Occipital lobe (tissue), 2 donors: ENCODE results near the gene PKNOX2. TPM values are rescaled to one million over a fixed set of nuclear protein-coding genes. Genes with fewer than 3 reads are reported as not detected.

Experiments
- DNase-seq: peaks from one replicate; lab custom pipeline; 2025; lab: John Stamatoyannopoulos, UW
- total RNA-seq: library from RNA; depleted of rRNA; stranded (reverse); fragments of >200 nt; gene quantifications from one replicate; pipeline ENCODE4 v1.2.3, GENCODE V29; 2014

PKNOX2 gene
- total RNA-seq, 1 donor from 2014 or later, result 5.3 TPM

DNA sequence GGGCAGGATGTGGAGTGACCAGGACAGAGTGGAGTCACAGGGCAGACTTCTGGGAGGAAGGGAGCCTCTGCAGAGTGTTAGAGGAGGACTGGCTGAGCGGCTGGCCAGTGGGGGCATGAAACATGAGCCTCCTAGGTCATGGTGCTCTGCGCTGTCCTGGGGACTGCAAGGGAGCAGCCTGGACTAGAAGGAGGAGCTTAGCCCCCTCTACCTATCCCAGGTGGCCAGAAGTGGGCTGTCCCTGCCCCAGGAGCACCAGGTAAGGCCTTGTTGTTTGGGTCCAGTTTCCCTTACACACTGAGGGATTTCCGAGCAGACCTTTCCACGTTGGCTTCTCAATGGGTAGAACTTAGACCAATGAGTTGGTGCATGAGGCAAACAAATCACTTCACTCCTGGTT is 7.4 kb downstream of the PKNOX2 start:
- no peak for DNase-seq

DNA sequence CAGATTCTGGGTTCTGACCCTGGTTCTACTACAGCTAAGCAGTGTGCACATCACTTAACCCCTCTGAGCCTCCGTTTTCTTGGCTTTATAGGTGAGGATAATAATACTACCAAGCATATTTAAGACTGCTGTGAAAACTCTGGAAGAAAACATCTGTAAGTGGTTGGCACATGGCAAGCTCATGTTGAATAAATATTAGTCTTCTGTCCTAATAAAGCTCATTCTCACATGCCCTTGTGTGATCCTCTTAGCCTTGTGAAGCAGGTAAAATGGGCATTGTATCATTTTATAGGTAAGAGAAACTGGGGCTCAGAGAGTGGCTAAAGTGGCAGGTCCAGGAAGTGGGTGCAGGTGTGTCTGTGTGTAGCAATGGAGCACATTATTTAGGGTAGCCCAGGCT is 8.5 kb downstream of the PKNOX2 start:
- DNase-seq, result no peak

DNA sequence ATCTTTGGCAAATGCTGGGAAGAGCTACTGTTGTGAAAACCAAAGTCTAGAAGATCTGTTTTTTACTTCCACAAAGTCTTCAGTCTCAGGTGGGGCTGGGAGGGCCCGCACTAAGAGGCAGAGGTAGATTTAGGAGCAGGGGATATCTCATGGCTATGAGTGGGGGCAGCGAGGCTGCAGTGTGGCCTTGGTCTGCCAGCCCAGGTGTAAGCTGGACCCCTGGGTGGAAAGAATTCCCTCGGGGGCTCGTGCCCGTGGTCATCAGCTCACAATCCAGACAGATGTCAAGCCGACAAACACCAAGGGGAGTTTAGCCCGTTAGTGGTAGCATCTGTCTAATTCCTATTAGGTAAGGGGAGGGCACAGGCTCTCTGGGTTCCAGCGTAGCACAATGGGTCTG is 9.0 kb downstream of the PKNOX2 start:
- no peak for DNase-seq

DNA sequence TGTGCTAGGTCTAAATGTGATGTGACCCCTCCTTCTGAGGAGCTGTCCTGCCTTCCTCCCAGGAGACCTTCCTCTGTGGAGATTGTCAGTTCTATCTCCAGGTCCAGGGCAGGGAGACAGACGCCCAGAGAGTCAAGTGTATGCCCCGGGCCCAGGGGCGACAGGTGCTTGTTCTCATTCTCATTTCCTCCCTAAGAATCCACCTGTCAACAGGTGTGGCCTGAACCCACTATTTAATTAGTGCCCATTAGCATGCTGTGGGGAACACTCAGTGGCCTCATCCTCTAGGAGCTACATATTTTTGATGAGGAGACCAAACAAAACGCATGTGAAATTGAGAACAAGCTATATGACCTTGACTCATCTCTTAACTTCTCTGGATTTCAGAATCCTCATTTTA is 9.5 kb downstream of the PKNOX2 start:
- DNase-seq, result no peak

DNA sequence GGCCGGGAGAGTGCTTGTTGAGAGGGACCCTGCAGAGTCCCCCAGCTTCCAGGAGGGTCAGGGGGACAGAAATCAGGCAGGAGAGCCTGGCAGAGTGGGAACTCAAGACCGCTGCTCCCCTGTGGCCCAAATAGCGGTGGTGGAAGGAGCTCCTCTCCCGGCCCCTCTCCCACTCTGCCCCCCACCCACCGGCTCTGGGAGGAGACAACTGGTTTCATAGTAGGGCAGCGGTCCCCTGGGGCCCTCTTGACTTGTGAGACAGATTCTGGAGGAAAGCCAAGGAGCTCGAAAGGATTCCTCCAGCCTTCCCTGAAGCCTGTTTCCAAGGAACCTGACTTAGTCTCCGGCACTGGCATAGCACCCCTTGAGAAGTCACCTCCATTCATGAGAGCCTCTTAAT is 10.1 kb downstream of the PKNOX2 start:
- DNase-seq, result no peak

DNA sequence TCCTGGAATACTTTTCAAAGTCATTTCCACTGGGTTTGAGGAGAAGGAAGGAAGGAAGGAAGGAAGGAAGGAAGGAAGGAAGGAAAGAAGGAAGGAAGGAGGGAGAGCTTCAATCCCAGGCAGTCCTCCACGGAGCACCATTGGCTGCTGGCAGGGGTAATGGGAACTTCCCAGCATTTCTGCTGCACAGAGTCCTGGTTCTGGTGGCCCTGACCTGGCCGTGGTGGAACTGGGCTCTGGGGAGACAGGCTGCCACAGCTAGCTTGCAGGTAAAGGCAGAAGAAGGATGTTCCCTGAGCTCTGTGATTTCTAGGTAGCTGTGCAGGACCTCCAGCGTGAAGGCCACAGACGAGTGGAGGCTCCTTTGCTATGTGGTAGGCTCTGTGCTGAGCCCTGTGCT is 10.6 kb downstream of the PKNOX2 start:
- no peak for DNase-seq

DNA sequence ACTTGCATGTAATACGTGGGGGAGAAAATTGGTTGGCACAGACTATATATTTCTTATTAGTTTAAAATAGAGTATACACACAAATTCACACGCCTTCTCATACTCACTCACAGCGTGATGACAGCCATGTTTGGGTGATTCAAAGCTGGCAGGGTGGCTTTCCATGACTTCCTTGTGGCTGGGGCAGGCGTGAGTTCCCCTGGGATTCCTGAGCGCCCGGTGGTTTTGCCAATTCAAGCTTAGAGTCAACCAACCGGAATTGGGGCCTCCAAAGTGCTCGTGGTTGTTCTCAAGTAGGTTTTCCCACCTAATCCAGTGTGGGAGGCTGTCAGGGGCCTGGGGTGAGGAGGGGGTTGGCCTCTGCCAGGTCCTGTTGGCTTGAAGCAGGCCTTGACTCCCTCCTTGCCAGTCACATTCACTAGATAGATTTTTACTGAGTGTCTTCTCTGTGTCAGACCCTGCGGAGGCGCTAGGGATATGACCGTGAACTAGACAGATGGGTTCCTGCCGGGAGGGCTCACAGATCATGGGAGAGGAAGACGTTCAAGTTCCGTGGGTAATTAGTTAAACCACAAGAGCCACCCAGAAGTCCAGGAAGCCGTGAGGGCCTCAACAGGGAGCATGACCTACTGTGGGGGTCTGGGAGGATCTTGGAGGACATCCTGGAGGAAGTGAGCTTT is 11.5 kb downstream of the PKNOX2 start:
- no peak for DNase-seq

DNA sequence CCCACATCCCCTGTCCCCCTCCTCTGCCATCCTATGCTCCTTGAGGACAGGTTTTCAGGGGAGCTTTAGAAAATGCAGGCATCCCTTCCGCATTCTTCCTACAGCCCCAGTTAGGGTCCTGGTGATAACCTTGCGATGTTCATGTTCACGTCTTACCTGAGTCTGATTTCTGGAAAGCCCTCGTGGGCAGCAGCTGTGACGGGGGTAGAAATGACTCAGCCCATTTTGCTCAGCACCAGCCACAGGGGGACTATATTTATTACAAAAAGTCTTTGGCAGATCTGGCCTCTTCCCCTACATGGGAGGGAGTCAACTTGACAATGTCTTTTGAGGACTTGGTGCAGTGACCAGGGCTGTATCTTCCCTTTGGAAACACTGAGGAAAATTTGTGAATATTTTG is 12.3 kb downstream of the PKNOX2 start:
- DNase-seq, result no peak

DNA sequence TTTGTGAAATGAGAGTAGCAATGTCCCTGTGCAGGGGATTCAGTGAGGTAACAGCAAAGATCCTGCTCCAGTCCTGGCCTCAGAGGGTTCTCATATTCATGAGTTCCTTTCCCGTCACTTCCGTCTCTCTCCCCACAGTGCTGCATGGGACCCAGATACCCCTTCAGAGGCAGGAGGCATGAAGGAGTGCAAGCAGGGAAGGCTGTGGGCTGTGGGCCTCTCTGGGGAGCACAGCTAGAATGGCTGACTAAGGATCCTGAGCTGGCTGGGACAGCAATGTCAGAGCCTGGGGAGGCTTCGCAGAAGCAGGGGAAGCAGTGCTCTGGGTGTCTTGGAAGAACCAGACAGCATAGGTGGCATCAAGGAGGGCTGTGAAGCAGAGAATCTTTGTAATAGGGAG is 13.0 kb downstream of the PKNOX2 start:
- DNase-seq, result no peak

DNA sequence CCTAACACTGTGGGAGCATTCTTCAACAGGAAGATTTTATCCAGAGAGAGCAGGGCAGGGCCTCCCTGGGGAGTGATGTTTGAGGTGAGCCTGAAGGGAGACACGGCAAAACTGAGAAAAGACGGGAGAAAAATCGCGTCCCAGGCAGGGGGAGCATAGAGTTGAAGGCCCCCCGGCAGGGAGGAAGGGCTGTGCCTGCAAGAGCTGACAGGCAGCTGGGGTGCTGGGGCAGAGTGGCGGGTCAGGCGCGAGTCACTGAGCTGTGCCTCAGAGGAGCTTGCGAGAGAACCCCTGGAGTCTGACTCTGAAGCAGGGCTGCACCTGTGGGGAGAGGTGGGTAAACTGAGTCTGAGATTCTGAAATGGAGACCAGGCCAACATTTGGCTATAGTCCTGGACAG is 14.8 kb downstream of the PKNOX2 start:
- DNase-seq, result no peak

DNA sequence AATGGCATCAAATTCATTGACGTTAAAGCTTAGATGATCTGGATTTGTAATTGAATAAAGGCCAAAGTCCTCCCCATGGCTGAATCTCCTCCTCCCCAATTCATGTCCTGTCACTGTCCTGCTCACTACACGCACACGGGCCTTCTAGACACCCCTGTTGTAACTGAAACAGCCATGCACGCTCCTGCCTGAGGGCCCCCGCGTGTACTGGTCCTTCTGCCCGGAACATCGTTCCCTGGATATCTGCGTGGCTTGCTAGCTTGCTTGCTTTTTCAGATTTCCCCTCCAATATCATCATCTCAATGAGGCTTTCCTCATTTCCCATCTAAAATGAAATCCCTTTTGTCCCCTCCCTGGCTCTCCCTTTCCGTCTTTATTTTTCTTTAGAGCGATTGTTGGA is 15.3 kb downstream of the PKNOX2 start:
- no peak for DNase-seq

DNA sequence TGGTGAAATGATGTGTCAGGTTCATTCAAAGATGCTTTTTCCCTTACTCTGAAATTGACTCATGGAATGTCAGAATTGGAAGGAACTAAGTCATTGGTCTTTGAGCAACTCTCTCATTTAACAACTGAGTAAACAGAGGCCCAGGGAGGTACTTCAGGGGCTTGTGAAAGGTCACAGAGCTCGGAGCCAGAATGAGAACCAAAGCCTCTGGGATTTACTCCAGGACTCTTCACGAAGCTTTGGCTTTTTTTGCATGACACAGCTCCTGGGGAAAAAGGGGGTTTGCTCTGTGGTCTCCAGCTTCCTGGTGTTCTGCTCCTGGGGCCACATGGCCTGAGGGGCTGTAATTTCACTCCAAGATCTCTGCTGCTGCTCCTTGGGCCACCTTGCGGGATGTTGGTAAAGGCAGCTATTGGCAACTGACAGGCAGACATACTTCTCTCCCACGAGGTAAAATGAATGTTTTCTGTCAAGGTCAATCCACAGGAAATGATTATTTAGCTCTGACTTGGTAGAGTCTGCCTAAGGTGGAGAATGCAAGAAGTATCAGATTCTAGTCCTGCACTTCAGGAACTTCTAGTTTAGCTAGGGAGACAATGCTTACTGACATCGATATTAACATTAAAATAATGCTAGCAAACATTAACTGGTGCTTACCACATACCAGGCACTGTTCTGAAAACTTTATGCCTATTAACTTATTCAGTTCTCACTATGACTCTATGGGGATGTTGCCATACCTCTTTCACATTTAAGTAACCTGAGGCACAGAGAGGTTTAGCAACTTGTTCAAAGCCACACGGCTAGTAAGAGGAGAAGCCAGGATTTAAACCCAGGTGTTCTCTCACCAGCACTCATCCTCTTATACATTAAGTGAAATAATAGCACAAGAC is 16.1 kb downstream of the PKNOX2 start:
- DNase-seq, result no peak

DNA sequence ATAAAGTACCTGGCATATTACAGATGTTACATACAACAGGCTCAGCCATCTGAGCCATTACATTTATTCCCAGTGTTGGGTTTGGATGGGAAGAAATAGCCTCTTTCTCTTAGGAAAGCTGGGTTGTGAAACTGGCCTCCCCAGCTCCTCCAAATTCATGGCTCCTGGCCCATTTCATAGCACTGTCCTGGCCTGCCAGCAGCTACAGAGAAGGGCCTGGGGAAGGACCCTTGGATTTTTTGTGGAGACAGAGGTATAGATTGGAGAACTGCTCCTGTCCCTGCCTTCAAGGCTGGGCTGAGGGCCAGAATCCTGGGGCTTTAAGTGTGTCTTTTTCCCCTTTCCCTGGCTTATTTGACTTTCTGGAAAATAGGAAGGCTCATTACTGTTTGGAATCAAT is 18.0 kb downstream of the PKNOX2 start:
- DNase-seq, result no peak

DNA sequence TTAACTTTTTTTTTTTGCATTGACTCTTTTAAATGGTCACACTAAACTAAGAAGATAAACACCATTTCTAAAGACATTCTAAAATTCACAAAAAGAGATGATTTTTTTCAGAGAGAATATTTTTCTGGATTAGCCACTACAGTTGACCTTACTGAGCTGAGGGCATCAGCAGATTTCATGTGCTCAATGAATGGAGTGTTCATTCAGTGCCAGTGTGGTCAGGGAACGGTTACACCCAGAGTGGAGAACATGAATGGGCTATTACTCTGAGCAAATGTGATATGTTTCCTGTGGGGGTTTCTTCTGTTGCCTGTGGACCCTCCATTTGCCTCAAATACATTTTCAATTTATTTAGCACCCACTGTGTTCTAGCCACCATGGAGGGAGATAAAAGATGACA is 19.1 kb downstream of the PKNOX2 start:
- DNase-seq, result no peak

DNA sequence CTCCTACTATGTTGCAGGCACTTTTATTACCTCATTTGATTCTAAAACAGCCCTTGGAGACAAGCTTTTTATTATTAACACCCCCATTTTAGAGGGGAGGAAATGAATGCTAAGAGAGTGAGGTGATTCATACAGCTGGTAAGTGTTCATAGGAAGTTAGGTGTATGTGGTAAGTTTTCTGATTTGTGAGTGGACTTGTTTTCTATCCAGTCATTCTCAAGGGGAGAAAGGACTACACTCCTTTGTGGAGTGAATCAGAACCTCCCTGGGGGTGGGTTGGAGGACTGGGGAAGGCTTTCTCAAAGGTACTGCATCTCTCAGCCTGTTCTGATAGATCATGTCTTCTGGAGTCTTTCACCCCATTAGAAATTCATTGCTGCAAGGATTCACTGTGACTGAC is 23.5 kb downstream of the PKNOX2 start:
- DNase-seq, result no peak

DNA sequence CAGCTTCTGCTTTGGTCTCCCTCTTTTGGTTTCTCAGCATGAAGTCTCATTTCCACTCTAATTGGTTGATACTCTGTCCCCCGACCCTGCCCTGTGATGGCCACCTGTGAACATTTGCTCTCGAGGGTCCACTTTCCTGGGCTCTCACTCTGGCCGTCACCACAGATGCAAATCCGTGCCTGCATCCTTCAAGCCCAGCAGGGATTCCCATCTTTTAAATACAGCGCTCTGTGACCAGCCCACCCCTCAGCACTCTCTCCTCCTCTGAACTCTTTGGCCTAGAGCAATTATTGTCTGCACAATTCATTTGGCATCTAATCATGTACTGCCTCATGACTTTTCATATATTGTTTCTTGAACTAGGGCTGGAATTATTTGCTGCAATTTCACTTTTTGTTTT is 26.0 kb downstream of the PKNOX2 start:
- no peak for DNase-seq

DNA sequence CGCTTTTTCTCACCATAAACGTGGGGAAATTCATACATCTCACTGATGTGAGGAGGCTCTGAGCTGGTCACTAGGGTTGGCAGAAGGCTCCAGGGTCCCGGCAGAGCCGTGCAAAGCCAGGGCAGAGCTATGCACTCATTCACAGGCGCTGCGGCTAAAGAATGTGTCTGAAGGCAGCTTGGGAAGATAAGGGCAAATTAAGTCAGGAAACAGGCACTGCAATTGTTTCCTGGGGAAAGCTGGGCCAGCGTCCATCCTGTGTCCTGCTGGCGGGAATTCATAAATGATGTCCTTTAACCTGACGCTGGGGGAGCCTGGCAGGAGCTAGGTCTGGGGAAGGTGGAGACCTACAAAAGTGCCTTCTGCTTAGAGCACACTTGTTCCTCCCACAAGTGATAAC is 27.6 kb downstream of the PKNOX2 start:
- no peak for DNase-seq

DNA sequence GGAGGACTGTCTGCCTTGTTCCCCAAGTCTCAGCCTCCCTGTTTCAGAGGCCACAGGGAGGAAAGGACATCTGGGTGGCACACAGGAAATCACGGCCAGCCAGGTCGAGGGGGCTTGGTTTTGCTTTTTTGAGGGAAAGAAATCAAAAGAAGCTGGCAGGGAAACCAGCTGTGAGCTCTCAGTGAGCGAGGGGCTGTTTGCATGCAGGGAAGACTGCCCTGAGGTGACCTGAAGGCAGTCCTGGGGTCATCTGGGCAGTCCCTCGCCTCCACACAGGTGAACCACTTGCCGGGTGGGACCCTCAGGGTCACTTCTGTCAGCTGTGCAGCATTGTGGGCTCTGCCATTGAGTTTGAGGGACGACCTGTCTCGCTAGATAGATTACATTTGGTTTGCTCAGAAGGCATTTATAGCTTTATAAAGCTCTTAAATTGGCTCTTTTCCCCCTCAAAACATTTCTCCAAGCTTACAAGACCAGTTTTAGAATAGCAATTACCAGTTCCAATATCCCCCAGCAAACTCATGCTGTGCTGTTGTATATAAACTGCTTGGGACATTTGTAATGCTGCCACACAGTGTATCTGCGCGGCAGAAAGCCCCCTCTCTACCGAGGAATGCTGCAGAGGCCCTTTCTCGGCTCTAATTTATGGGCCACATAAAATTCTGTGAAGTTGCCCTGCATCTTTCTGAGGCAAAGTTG is 28.3 kb downstream of the PKNOX2 start:
- DNase-seq, result no peak

DNA sequence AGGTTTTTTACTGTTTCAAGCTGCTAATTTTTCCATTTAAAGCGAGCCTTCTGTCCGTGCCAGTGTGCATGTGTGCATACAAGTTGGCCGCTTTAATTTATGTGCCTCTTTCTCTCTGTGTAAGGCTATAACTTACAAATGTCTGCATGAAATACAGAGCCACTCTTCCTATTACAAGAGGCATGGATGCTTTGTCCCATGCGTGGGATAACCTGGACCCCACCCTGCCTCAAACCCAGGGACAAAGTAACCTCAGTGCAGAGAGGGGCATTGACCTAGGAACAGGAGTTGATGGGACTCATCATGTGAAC is 28.8 kb downstream of the PKNOX2 start:
- DNase-seq, result no peak

DNA sequence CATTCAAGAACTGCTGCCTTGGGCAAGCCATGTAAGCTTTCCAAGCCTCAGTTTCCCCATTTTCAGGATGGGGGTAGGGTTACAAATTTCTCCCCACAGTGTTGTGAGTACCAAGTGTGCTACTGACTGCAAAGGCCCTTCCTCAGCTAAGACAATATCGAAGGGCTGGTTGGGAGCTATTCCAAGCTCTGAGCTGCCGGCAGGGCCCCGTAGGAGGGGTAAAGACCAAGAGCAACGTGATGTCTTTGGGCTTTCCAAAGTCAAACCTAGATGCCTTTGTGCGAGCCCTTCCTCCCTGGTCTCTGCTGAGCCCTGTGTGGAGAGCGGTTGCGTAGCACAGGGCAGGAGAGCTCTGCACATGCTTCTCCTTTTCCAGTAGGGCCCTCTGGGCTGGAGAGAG is 29.3 kb downstream of the PKNOX2 start:
- no peak for DNase-seq

DNA sequence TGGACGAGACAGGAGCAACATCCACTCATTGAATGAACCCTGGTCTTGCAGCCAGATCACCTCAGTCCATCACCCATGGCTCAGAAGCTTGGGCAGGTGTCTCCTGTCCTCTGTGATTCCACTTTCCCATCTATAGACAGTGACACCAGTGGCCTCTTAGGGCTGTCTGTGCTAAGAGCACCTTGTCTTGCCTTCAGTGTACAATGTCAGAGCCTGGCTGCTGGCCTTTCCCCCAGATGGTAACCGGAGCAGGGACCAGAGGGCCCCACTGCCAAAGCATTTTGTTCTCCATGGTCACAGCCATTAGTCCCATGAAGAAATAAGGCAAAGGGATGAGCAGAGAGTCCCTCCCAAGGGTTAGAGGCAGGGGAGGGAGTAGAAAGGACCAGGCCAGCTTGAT is 35.4 kb downstream of the PKNOX2 start:
- no peak for DNase-seq

DNA sequence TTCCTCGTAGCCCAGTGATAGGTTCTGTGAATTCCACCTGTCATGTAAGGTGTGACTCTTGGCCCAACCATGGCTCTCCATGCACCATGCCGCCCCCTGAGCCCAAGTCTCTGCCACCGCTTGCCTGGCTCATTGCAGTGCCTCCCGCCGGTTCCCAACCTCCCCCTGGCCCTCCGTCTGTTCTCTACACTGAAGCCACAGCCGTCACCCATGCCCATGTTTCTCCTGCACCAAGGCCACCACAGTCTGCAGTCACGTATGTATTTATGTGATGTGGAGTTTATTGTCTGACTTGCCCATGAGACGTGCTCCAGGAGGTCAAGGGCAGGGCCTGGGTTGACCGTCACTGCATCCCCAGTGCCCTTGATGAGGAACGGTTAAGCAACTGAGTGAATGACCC is 35.9 kb downstream of the PKNOX2 start:
- no peak for DNase-seq
